GM23248 (cell line): ENCODE data around the gene ZFYVE9. TPM values are rescaled to one million over a fixed set of nuclear protein-coding genes. Genes with fewer than 3 reads are reported as not detected.

ENCODE experiments used
- DNase-seq: peaks from one replicate; pipeline ENCODE4 v3.0.0-alpha.2; 2015
- H2AFZ ChIP-seq: fragments of 200-600 bp; sonication (generic); 2 replicates; pipeline ENCODE4 v1.6.1; 2016; ENCODE audit warnings: antibody characterized with exemption
- H3F3A ChIP-seq: fragments of 200-600 bp; sonication (generic); 2 replicates; pipeline ENCODE4 v1.6.1; 2016; ENCODE audit warnings: mild to moderate bottlenecking, antibody characterized with exemption, mixed run types; ENCODE audit not compliant: insufficient read depth
- H3K27ac ChIP-seq: fragments of 200-600 bp; sonication (generic); 2 replicates; pipeline ENCODE4 v1.5.1; 2016; ENCODE audit warnings: mild to moderate bottlenecking
- H3K27me3 ChIP-seq: fragments of 200-600 bp; sonication (generic); replicated peaks from 2 replicates; pipeline ENCODE4 v1.6.1; 2016; ENCODE audit warnings: mild to moderate bottlenecking; ENCODE audit not compliant: insufficient read depth
- H3K36me3 ChIP-seq: fragments of 200-600 bp; sonication (generic); 2 replicates; pipeline ENCODE4 v1.6.1; 2016; ENCODE audit warnings: low read depth, mild to moderate bottlenecking
- H3K4me1 ChIP-seq: fragments of 200-600 bp; sonication (generic); 2 replicates; pipeline ENCODE4 v1.6.1; 2016; ENCODE audit warnings: mild to moderate bottlenecking; ENCODE audit not compliant: insufficient read depth
- H3K4me2 ChIP-seq: fragments of 200-600 bp; sonication (generic); one replicate; pipeline ENCODE4 v1.6.1; 2016; ENCODE audit warnings: mild to moderate bottlenecking; ENCODE audit not compliant: unreplicated experiment
- H3K4me3 ChIP-seq: fragments of 200-600 bp; sonication (generic); 2 replicates; pipeline ENCODE4 v1.5.1; 2016; ENCODE audit warnings: mild to moderate bottlenecking
- H3K79me2 ChIP-seq: fragments of 200-600 bp; sonication (generic); 2 replicates; pipeline ENCODE4 v1.6.1; 2016; ENCODE audit warnings: mild to moderate bottlenecking; ENCODE audit not compliant: insufficient read depth
- H3K9ac ChIP-seq: fragments of 200-600 bp; sonication (generic); 2 replicates; pipeline ENCODE4 v1.6.1; 2016; ENCODE audit warnings: mild to moderate bottlenecking
- H3K9me2 ChIP-seq: fragments of 200-600 bp; sonication (generic); 2 replicates; pipeline ENCODE4 v1.6.1; 2016; ENCODE audit warnings: mixed run types, mild to moderate bottlenecking, moderate library complexity; ENCODE audit not compliant: insufficient read depth
- H3K9me3 ChIP-seq: fragments of 200-600 bp; sonication (generic); one replicate; pipeline ENCODE4 v1.6.1; 2017; ENCODE audit warnings: low read depth
- H4K20me1 ChIP-seq: fragments of 200-600 bp; sonication (generic); 2 replicates; pipeline ENCODE4 v1.6.0; 2016; ENCODE audit not compliant: insufficient read depth
- EZH2 ChIP-seq: fragments of 200-600 bp; sonication (generic); IDR thresholded peaks from 2 replicates; pipeline ENCODE4 v1.6.1; 2018; ENCODE audit warnings: antibody characterized with exemption, mild to moderate bottlenecking; ENCODE audit not compliant: insufficient read depth, poor library complexity, severe bottlenecking
- EZH2phosphoT487 ChIP-seq: fragments of 200-600 bp; sonication (generic); IDR thresholded peaks from 2 replicates; pipeline ENCODE4 v1.6.1; 2018; ENCODE audit warnings: antibody characterized with exemption, moderate library complexity, mild to moderate bottlenecking, low read depth; ENCODE audit not compliant: insufficient read depth
- WGBS, 2 experiments: methylation state at CpG; one replicate each; pipeline ENCODE4 v1.1.6; 2015 to 2017; ENCODE audit warnings: low lambda C conversion rate in 2 of 2, low coverage in 1 of 2; ENCODE audit errors: missing lambda C conversion rate in 2 of 2; 5-methylcytosine and 5-hydroxymethylcytosine counted together
- in situ Hi-C: fragments of 300-500 bp; cut with MboI; formaldehyde crosslinking; loops from 2 replicates; pipeline ENCODE4 v1.15.0; 2020
- polyA plus RNA-seq: library from polyadenylated mRNA; unstranded; fragments of >200 nt; fragmentation: Nextera tagmentation; extraction: Ambion mirVana; gene quantifications from 2 replicates; pipeline ENCODE4 v1.2.1, GENCODE V29; 2016
- total RNA-seq: library from RNA; depleted of rRNA; stranded (reverse); fragments of >200 nt; shearing (Covaris generic); gene quantifications from 2 replicates; pipeline ENCODE4 v1.2.3, GENCODE V29; 2014

The ZFYVE9 gene
- total and polyA plus RNA-seq, 2 experiments from 2014 or later = 6.4 to 28.1 TPM

- H3K4me2 ChIP-seq = no peak overlapping the region
- TF ChIP-seq EZH2 (no peak), EZH2phosphoT487 (no peak)
- no peaks in the 10 kb centered on the region for H3K27me3 ChIP-seq
- no peak for DNase-seq
- H4K20me1 ChIP-seq = no peaks in the 10 kb centered on the region
- no peak overlapping the region for H3K27ac ChIP-seq
- H2AFZ ChIP-seq = no peak overlapping the region
- WGBS, 2 experiments = 78 to 82% methylated on average over 11 of the region's 11 CpGs
- in situ Hi-C loops = no loop called here
- no peak overlapping the region for H3K4me3 ChIP-seq
- H3F3A ChIP-seq = no peaks in the 10 kb centered on the region
- H3K36me3 ChIP-seq = no peaks in the 10 kb centered on the region
- H3K9me2 ChIP-seq = no peaks in the 10 kb centered on the region
- H3K9ac ChIP-seq = no peak overlapping the region
- no peaks in the 10 kb centered on the region for H3K9me3 ChIP-seq
- no peaks in the 10 kb centered on the region for H3K79me2 ChIP-seq
- no peaks in the 10 kb centered on the region for H3K4me1 ChIP-seq
Measured at GRCh38 chr1:52306227-52307006, 164.5 kb downstream of the ZFYVE9 start.

- no peaks in the 10 kb centered on the region for H3K4me1 ChIP-seq
- in situ Hi-C loops = no loop called here
Measured at GRCh38 chr1:52321061-52321460, 179.2 kb downstream of the ZFYVE9 start.

GRCh38 chr1:52323731-52324130 lies 181.8 kb downstream of the ZFYVE9 start:
- H3K36me3 ChIP-seq = no peaks in the 10 kb centered on the region
- H3K4me1 ChIP-seq = no peaks in the 10 kb centered on the region
- TF ChIP-seq EZH2phosphoT487 = no peak
- no peak for TF ChIP-seq EZH2
- H3K9me2 ChIP-seq = no peaks in the 10 kb centered on the region
- DNase-seq = no peak
- no peak overlapping the region for H2AFZ ChIP-seq
- H4K20me1 ChIP-seq = no peaks in the 10 kb centered on the region
- no peak overlapping the region for H3K4me3 ChIP-seq
- H3K9me3 ChIP-seq = no peaks in the 10 kb centered on the region
- H3F3A ChIP-seq = no peaks in the 10 kb centered on the region
- 89 to 90% methylated on average over 8 of the region's 8 CpGs for WGBS, 2 experiments
- no peak overlapping the region for H3K9ac ChIP-seq
- no peaks in the 10 kb centered on the region for H3K27me3 ChIP-seq
- H3K27ac ChIP-seq = no peak overlapping the region
- in situ Hi-C loops = no loop called here
- no peaks in the 10 kb centered on the region for H3K79me2 ChIP-seq
- H3K4me2 ChIP-seq = no peak overlapping the region

More at GRCh38 chr1:52321061-52321460, 179.2 kb downstream of the ZFYVE9 start:
- Histone ChIP-seq H3K9me2 (no peaks in the 10 kb centered on the region), H3K36me3 (no peaks in the 10 kb centered on the region), H3K27ac (no peak overlapping the region), H3K9ac (no peak overlapping the region), H4K20me1 (no peaks in the 10 kb centered on the region), H3K9me3 (no peaks in the 10 kb centered on the region), H3K79me2 (no peaks in the 10 kb centered on the region), H3K4me3 (no peak overlapping the region), H3K4me2 (no peak overlapping the region), H3K27me3 (no peaks in the 10 kb centered on the region), H2AFZ (no peak overlapping the region), H3F3A (no peaks in the 10 kb centered on the region)
- WGBS, 2 experiments = 98 to 100% methylated on average over 2 of the region's 2 CpGs
- DNase-seq = no peak
- TF ChIP-seq EZH2phosphoT487 (no peak), EZH2 (no peak)

GRCh38 chr1:52325786-52326185 lies 183.9 kb downstream of the ZFYVE9 start:
- no peaks in the 10 kb centered on the region for H3K4me1 ChIP-seq
- 67% methylated on average over 5 of the region's 5 CpGs for WGBS, 2 experiments

More at GRCh38 chr1:52325786-52326185, 183.9 kb downstream of the ZFYVE9 start:
- H3K9me3 ChIP-seq = no peaks in the 10 kb centered on the region
- in situ Hi-C loops = no loop called here
- no peak overlapping the region for H3K27ac ChIP-seq
- no peak overlapping the region for H3K4me3 ChIP-seq
- no peak overlapping the region for H3K9ac ChIP-seq
- DNase-seq = no peak
- H3K27me3 ChIP-seq = no peaks in the 10 kb centered on the region
- TF ChIP-seq EZH2phosphoT487 (no peak), EZH2 (no peak)
- H2AFZ ChIP-seq = no peak overlapping the region
- H3K79me2 ChIP-seq = no peaks in the 10 kb centered on the region
- no peaks in the 10 kb centered on the region for H3F3A ChIP-seq
- no peaks in the 10 kb centered on the region for H3K36me3 ChIP-seq
- H4K20me1 ChIP-seq = no peaks in the 10 kb centered on the region
- no peaks in the 10 kb centered on the region for H3K9me2 ChIP-seq
- H3K4me2 ChIP-seq = no peak overlapping the region
